ENCODE data around the gene TIMP2.

DNA sequence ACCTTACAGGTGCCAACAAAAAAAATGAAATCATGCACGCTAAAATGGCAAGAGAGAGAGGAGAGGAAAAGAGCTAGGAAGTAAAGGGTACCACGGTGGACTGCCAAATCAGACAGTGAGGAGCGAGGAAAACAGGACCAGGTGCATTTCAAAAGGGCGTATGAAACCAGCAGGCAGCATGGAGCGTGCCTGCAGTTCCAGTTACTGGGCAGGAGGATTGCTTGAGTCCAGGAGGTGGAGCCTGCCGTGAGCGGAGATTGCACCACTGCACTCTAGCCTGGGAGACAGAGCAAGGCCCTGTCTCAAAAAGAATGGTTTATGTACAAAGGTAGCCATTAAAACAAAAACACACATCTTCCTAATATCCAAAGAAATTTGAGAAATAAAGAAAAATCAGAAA lies 100.9 kb downstream of the TIMP2 start:
- TF ChIP-seq POLR2AphosphoS5 (IDR thresholded peaks at IDR 0.05; ENCODE audit: low read depth, low read length) (no peak), TAF1 (IDR thresholded peaks at IDR 0.05; ENCODE audit: borderline replicate concordance, insufficient read depth, low read length) (no peak), REST (IDR thresholded peaks at IDR 0.05; ENCODE audit: insufficient read depth in 1 of 2, low read depth in 2 of 2, low read length in 2 of 2) (no peak), SIN3A (IDR thresholded peaks at IDR 0.05; ENCODE audit: borderline replicate concordance, insufficient read depth, low read length) (no peak), FOXP2 (optimal IDR thresholded peaks at IDR 0.05; ENCODE audit: borderline replicate concordance, extremely low read depth, extremely low read length, insufficient read depth) (no peak)
